NCI-H345 treated with DMSO at 0.1 percent for 48 hours (cell line): ENCODE data around the gene CPM.

ENCODE experiments used
- DNase-seq: peaks from one replicate; lab custom pipeline; 2025; ENCODE audit not compliant: unreplicated experiment; lab: John Stamatoyannopoulos, UW

CPM gene

DNA sequence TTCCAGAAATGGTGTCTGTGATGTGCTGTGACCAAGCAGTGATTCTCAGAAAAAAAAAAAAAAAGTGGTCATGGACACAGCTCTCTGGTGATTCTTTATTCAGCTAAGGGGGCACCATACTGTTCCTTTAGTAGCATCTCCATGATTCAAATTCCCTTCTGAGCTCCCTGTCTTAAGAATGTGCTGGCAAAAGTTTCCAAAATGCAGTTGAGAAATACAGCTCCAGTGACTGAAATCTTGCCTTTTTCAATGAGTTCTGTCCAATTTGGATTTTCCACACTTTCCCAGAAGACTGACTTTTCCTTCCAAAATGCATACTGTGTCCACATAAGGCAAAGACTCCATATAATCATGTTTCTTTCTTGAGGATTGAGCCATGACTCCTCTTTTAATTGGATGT lies 24.3 kb upstream of the CPM start:
- no peak for DNase-seq

DNA sequence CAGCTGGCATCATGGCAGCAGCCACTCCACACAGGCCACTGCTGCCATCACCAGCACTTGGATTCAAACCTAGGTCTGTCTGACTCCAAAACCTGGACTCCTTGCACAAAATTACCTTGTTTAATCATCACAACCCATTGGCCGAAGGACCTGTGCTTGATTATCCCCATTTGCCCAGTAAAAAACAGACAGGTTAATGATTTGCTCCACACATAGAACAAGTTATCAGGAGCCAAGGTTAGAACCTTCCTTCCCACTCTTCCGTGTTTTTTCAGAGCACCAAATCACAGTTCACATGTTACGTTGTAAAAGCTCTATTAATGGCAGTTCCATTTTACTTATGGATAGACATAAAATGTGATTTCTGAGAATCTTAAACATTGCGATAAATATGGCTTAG lies 23.5 kb upstream of the CPM start:
- DNase-seq = no peak

DNA sequence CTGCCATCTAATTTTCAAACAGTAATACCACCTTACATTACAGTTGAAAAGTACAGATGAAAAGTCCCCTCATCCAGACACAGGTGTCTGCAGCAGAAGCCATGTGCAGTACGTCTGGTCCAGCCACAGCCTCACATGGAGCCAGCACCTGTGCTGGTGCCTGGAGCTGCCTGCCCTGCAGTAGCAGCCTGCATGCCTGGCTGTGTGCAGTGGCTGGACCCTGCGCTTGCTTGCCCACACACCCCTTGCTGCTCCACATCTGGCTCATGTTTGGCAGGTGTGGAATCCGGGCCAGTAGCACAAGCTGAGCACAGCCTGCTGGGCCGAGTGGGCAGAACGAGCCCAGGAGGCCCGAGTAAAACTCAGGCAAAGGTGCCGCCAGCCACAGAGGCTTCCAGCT lies 21.8 kb upstream of the CPM start:
- DNase-seq = no peak

DNA sequence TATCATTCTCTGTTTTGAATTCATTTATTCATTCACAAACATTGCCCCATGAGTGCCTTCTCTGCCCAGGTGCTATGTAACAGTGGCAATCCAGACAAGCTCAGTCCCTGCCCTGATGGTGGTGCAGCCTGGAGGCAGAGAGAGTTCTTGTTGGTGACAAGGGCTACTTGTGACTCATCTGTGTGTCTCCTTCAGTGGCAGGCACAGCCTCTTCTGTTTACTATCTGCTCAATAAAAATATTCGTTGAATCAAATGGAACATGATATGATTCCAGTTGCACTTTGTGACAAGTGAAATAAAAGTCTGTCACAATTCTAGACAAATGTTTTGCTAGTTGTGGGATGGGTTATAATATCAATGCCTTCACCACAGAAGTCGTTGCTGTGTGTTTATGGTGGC lies 20.6 kb upstream of the CPM start:
- no peak for DNase-seq

DNA sequence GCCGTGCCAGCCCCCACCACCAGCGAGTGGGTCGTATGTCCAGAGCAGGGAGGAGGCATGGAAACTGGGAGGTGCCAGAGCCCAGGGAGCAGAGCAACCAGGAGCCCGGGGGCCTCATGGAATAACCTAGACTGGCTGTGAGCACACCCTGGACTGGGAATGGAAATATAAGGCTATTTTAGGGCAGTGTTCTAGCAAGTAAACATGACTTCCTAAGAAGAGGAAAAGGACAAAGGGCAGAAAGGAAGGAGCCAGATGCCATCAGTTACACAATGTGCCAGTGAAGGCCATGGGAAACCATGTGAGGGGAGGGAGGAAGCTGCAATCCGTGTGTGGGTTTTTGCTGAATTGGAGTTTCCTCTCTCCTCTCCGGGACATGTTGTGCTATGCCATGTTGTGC lies 18.7 kb upstream of the CPM start:
- no peak for DNase-seq

DNA sequence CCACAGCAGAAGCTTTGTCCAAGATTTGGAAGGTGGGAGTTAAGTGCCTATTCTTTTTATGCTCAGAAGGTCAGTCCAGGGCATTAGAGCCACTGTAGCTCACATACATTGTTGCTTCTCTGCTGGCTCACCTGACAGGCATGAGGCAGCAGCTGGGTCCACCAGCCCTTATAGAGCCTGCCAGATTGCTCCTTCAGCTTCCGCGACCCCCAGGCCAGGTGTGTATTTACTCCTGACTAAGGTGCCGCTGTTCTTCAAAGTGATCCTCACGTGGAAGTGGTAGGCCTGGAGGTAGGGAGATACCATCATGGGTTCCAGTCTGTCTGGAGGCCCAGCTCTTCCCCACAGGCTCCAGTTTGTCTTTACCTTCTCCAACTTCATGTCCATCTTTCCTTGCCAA lies 17.5 kb upstream of the CPM start:
- DNase-seq = no peak

DNA sequence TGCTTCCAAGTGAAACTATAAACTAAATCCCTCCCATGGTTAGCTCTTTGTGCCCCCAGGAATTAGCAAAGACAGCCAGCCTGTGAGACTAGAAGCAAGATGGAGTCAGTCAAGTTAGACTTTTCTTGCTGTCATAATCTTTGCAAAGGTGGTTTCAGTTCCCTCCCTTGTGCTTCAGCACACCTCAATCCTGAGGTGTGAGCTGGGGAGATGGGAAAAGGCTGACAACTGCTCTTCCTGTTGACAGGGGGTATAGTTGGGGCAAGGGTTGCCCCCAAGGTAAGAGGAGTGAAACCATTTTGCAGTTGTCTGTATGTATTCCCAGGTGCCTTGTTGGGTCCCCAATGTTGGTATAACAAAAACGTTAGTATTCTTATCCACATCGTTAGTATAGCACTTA lies 12.3 kb upstream of the CPM start:
- no peak for DNase-seq

DNA sequence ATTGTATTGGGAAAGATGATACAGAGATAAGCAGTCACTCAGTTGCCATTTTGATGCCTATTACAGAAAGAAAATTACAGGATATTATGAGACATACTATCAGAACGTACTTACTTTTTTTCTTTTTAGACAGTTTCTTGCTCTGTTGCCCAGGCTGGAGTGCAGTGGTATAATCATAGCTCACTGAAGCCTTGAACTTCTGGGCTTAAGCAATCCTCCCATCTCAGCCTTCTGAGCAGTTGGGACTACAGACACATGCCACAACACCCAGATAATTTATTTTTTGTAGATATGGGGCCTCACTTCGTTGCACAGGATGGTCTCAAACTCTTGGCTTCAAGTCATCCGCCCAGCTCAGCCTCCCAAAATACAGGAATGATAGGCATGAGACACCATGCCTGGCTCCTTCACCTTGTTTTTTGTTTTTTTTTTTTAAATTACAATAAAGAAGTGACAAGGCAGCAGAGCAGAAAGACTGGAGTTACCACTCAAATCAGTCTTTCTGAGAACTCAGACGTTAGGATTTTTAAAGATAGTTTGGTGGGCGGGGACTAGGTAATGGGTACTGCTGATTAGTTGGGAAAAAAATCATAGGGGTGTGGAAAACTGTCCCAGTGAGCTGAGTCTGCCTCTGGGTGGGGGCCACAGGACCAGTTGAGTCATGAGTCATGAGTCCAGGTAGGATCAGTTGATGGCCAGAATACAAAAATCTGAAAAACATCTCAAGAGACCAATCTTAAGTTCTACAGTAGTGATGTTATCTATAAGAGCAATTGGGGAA lies 11.5 kb upstream of the CPM start:
- no peak for DNase-seq

DNA sequence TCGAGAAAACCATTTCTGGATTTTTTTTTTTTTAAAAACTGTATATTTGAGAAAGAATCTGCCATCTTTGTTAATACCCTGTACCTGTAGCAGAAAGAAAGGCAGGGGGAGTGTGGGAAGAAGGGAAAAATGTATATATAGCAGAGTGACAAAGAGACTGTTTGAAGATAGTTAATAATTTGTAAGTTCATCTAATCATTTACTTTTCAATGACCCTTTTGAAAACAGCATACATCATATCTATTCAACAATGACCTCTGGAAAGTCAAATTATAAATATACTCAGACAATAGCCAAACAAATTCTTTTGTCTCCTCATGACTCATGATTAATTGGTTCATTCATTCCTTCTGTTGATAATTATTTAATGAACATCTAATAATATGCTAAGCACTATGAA lies 10.9 kb upstream of the CPM start:
- DNase-seq = no peak

DNA sequence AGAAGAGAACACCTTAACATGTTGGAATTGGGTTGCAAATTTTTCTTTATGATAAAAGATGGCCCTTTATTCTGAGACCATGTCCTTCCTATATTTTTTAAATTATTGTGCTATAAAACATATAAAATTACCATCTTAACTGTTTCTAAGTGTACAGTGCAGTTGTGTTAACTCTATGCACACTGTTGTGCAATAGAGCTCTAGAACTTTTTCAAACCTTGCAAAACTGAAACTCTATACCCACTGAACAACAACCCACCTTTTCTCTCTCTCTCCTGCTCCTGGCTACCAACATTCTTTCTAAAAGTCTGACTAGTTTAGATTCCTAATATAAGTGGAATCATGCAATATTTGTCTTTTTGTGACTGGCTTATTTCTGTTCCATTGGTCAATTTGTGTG lies 7.8 kb upstream of the CPM start:
- no peak for DNase-seq

DNA sequence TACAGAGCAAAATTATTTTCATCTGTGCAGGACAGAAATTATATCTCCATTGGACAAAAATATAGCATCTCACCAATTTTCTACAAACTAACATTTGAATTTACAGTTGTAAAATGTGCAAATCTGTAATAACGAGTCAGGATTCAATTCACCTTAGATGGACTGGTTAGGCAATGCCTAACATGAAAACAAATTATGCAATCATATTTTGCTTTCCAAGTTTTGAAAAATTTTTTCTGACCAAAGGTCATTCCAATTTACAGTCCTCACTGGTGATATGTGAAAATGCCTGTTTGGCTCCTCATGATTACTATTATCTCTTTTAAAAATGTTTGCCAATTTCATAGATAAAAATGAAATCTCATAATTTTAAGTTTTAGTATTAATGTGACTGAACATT lies 6.5 kb upstream of the CPM start:
- no peak for DNase-seq

DNA sequence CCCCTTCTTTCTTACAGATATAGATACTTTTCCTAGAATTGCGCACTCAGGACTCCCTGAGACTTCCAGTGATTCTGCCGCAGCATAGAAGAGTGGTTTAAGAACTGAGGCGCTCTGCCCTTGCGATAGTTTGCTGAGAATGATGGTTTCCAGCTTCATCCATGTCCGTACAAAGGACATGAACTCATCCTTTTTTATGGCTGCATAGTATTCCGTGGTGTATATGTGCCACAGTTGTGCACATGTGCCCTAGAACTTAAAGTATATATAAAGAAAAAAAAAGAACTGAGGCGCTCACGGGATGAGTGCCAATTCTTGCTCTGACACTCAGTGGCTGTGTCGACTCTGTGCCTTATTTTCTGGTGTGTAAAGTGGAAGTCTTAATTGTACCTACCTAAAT lies 1.4 kb upstream of the CPM start:
- no peak for DNase-seq

DNA sequence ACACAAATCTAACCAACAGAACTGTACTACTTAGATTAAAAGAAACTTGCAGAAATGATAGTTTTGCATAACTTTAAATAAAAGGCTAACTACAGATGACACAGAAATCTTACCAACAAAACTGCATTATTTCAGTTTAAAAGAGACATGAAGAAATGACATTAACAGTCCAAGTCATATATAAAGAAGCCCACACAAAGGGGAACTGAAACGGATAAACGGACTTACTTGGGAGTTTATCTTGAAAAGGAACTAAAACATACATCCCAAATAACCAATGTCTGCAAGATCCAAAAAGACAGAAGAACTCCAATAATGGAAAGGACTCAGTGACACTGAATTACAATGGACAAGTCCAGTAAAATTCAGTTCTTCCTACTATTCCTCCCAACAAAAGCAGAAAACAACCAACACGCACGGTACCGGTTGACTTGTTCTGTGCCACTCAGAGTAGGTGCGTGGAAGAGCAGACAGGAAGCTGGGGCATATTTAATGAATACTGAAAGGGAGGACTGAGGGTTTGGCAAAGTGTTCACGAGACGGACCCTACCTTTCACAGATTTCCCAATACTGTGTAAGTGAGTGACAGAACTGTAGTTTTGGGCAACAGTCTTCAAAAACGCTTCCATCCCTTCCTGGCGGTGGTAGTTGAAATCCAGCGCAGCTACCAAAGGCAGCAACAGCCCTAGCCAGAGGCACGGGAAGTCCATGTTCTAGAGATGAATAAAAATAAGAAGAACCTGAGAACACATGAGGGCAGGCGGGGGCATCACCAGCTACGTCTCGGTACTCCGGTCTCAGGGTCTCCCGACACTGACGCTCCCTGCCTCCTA lies 627 bp downstream of the CPM start:
- DNase-seq = peak; percentile 28

DNA sequence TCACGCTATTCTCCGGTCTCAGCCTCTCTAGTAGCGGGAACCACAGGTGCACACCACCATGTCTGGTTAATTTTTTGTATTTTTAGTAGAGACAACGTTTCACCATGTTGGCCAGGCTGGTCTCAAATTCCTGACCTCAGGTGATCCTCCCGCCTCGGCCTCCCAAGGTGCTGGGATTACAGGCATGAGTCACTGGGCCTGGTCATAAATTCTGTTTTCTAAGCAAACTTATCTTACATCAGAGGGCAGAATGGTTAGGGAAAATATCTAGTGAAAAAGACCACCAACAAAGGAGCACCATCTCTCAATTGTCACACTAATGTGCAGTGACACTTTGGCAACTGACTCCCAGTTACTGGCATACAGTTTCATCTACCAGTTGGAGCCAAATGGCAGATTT lies 2.8 kb downstream of the CPM start:
- no peak for DNase-seq

DNA sequence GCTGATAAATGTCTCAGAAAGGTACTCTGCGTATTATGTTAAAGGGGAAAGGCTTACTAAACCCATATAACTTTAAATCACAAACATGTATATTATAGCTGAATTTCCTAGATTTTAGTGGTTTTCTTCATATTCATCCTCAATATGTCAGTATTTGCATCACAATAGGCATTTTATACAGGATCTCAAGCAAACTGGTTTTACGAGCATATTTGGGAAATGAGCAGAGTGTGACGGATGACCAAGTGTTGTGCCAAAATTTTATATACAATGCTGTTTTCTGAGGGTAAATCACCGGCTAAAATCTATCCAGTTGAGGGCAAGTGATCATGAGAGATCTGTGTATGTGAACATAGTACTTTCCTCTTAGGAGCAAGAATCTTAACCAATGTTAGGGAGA lies 8.4 kb downstream of the CPM start:
- DNase-seq = no peak

DNA sequence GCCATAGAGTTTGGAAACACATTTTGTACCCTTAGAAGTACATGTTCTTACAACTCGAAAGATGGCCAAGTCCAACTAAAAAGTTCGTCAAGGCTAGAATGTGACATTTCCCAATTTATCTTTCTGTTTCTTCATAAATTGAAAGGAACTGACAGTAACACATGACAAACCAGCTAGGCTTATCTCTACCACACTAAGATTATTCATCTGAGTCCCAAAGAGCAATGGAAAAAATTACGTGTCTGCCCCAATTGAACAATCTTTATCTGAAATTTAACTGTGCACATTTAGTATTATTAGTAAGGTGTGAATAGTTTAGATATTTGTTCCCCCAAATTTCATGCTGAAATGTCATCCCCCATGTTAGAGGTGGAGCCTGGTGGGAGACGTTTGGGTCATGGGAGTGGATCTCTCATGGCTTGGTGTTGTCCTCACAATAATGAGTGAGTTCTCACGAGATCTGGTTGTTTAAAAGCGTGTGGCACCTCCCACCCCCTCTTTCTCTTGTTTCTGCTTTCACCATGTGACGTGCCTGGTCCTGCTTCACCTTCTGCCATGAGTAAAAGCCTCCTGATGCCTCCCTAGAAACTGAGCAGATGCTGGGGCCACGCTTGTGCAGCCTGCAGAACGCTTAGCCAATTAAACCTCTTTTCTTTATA lies 13.3 kb downstream of the CPM start:
- no peak for DNase-seq

DNA sequence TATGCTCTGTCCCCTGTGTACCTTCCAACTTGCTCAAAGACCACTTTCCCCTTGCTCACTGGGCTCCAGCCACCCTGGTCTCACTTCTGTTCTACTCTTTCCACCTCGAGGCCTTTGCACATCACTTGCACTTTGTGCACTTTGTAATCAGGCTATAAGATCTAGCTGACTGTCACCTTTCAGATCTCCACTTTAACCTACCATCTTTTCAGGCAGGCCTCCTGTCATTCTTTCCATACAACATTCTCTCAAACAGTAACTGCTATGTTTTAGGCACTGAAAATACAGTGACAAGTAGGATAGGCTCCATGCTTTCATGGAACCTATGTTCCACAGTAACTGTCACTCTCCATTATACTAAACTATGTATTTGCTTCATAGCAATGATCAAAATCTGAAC lies 14.0 kb downstream of the CPM start:
- no peak for DNase-seq

DNA sequence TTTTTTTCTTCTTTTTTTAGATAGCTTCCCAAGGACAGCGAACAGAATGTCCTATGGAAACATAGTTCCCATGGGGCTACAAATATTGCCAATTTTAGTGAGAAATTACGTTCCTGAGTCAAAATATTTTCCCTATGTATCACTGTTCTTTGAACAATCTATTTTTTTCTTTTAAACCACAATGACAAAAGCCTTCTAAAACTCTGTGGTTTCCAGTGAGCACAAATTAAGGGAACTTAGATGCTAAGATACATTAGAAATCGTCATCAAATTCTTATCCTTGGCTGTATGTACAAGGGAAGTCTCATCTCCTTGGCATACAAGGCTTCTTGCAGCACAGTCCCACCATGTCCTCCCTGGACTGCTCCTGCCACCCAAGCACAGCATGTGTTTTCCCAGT lies 17.9 kb downstream of the CPM start:
- no peak for DNase-seq

DNA sequence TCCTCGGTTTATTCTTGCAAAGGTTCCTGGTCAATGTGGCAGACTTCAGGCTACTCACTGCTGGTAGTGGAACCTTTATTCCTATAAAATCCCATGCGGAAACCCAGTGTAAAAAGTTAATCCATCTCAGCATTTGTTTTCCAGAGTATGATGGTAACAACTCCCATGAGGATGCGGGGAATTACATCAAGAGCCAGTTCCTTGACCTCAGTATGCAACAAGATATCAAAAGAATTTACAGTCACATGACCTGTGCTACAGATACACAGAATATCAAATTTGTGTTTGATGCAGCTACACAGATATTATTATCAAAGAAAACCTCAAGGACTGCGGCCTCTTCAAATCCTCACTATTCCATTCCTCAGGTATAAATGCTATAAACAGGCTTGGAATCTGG lies 19.3 kb downstream of the CPM start:
- no peak for DNase-seq

DNA sequence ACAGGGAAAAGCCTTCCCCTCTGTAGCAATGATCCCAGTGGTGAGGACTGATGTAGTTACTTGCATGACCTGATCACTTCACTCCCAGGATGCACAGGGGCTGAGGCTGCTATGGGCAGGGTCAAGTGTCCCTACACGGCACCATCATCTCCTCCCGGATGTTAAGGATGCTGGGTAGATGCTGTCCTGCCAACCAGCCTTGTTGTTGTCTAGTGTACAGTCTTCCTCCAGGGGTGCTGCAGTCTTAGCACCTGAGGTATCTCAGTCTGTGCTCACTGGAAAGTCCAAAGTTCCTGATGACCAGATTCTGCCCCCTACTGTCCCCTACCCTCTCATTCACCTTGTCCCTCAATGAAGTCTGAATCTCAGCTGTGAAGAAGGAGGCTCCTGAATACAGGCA lies 20.1 kb downstream of the CPM start:
- no peak for DNase-seq

DNA sequence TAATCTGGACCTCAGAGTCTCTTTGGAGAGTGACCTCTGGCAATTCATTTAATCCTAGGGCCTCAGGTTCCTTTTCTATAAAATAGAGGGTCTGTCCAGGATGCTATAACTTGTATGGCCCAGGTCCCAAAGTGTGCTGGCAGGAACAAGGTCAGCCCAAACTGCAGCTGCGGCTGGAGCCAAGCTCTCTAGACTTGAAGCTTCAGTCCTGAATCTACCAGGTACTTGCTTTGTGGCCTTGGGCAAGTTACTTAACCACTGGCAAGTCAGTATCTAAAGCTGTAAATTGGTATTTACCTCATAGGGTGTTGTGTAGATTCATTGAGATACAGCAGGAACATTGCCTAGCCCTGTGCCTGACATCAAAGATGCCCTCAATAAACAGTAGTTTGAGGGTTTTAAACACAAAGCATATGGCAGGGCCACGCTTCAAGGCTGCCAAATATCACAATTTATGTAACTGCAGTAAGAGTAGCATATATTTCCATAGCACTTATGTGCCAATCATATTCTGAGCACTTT lies 21.7 kb downstream of the CPM start:
- DNase-seq = no peak

DNA sequence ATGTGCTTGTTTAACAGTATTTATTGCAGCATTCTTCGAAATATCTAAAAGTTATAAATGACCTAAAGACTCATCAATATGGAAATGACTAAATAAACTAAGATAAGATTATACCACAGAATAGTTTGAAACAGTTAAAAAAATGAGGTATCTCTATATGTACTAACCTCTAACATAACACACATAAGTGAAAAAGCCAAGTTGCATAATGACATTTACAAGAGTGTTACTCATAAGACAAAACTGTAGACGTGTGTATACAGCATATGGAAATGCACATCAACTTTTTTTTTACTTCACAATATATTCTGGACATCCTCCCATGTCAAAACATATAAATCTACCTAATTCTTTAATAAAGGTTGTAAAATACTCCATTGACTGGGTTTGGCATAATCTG lies 22.8 kb downstream of the CPM start:
- no peak for DNase-seq
